SK-N-SH treated with all-trans-retinoic acid at 6 μM for 48 hours (cell line): ENCODE results near the gene LSM12.

Experiments
- ATAC-seq: fragments of 200-7000 bp; cut with Tn5 transposase; 3 replicates; pipeline ENCODE4 v1.9.1; 2020; ENCODE audit warnings: mild to moderate bottlenecking, moderate library complexity
- ARNTL ChIP-seq: fragments of 450-650 bp; formaldehyde crosslinking; IDR thresholded peaks from 2 replicates; pipeline ENCODE4 v1.5.0; 2020; ENCODE audit warnings: low read depth, mild to moderate bottlenecking, moderate library complexity, borderline replicate concordance
- BACH2 ChIP-seq: fragments of 250-450 bp; sonication (Bioruptor Pico); IDR thresholded peaks from 2 replicates; pipeline ENCODE4 v1.9.0; 2021; ENCODE audit warnings: mild to moderate bottlenecking, borderline replicate concordance
- CSDC2 ChIP-seq: fragments of 250-450 bp; sonication (Bioruptor Pico); IDR thresholded peaks from 2 replicates; pipeline ENCODE4 v1.5.0; 2020; ENCODE audit warnings: mild to moderate bottlenecking, moderate library complexity
- ESRRG ChIP-seq: fragments of 250-450 bp; sonication (Bioruptor Pico); IDR thresholded peaks from 2 replicates; pipeline ENCODE4 v1.6.1; 2021; ENCODE audit warnings: mild to moderate bottlenecking
- GLIS3 ChIP-seq: fragments of 250-450 bp; sonication (Bioruptor Pico); IDR thresholded peaks from 2 replicates; pipeline ENCODE4 v1.5.0; 2020; ENCODE audit warnings: mild to moderate bottlenecking, moderate library complexity
- OSR1 ChIP-seq: fragments of 250-450 bp; sonication (Bioruptor Pico); IDR thresholded peaks from 2 replicates; pipeline ENCODE4 v1.8.0; 2022; ENCODE audit warnings: moderate library complexity, mild to moderate bottlenecking, inconsistent platforms
- PATZ1 ChIP-seq: fragments of 250-450 bp; sonication (Bioruptor Pico); IDR thresholded peaks from 2 replicates; pipeline ENCODE4 v1.8.0; 2020; ENCODE audit warnings: mild to moderate bottlenecking, moderate library complexity, borderline replicate concordance
- PPARA ChIP-seq: fragments of 250-450 bp; sonication (Bioruptor Pico); IDR thresholded peaks from 2 replicates; pipeline ENCODE4 v1.5.0; 2020; ENCODE audit warnings: mild to moderate bottlenecking, borderline replicate concordance
- RARB ChIP-seq: fragments of 250-450 bp; sonication (Bioruptor Pico); IDR thresholded peaks from 2 replicates; pipeline ENCODE4 v1.8.0; 2021; ENCODE audit warnings: mild to moderate bottlenecking, moderate library complexity
- SNAI2 ChIP-seq: fragments of 250-450 bp; sonication (Bioruptor Pico); IDR thresholded peaks from 2 replicates; pipeline ENCODE4 v1.5.0; 2020; ENCODE audit warnings: mild to moderate bottlenecking, moderate library complexity
- TCF4 ChIP-seq: fragments of 250-450 bp; sonication (Bioruptor Pico); IDR thresholded peaks from 2 replicates; pipeline ENCODE4 v1.8.0; 2021; ENCODE audit warnings: mild to moderate bottlenecking, moderate library complexity, borderline replicate concordance
- TOX ChIP-seq: fragments of 250-450 bp; sonication (Bioruptor Pico); IDR thresholded peaks from 2 replicates; pipeline ENCODE4 v1.8.0; 2021; ENCODE audit warnings: mild to moderate bottlenecking, moderate library complexity, borderline replicate concordance
- ZC3H10 ChIP-seq: fragments of 250-450 bp; sonication (Bioruptor Pico); IDR thresholded peaks from 2 replicates; pipeline ENCODE4 v1.5.1; 2021; ENCODE audit warnings: mild to moderate bottlenecking, moderate library complexity
- ZFP3 ChIP-seq: fragments of 250-450 bp; sonication (Bioruptor Pico); IDR thresholded peaks from 2 replicates; pipeline ENCODE4 v1.5.0; 2020; ENCODE audit warnings: mild to moderate bottlenecking, moderate library complexity
- ZFP30 ChIP-seq: fragments of 450-650 bp; formaldehyde crosslinking; IDR thresholded peaks from 2 replicates; pipeline ENCODE4 v1.5.0; 2022; ENCODE audit warnings: mild to moderate bottlenecking, moderate library complexity
- ZNF565 ChIP-seq: fragments of 450-650 bp; formaldehyde crosslinking; conservative IDR thresholded peaks from 2 replicates; pipeline ENCODE4 v1.5.0; 2020; ENCODE audit warnings: low read depth, mild to moderate bottlenecking, moderate library complexity
- ZNF70 ChIP-seq: fragments of 450-650 bp; formaldehyde crosslinking; IDR thresholded peaks from 2 replicates; pipeline ENCODE4 v1.5.0; 2020; ENCODE audit warnings: mild to moderate bottlenecking, moderate library complexity
- ZNF8 ChIP-seq: fragments of 450-650 bp; formaldehyde crosslinking; IDR thresholded peaks from 2 replicates; pipeline ENCODE4 v1.5.0; 2020; ENCODE audit warnings: mild to moderate bottlenecking, moderate library complexity
- TF ChIP-seq, protein P1 (sequence below): fragments of 250-450 bp; sonication (Bioruptor Pico); IDR thresholded peaks from 2 replicates; pipeline ENCODE4 v1.5.1; 2020; ENCODE audit warnings: low read depth, mild to moderate bottlenecking, moderate library complexity
- TF ChIP-seq, protein P2 (sequence below): fragments of 250-450 bp; sonication (Bioruptor Pico); IDR thresholded peaks from 2 replicates; pipeline ENCODE4 v1.5.1; 2021; ENCODE audit warnings: mild to moderate bottlenecking, moderate library complexity
- TF ChIP-seq, protein P3 (sequence below): fragments of 250-450 bp; sonication (Bioruptor Pico); IDR thresholded peaks from 2 replicates; pipeline ENCODE4 v1.5.0; 2020; ENCODE audit warnings: mild to moderate bottlenecking, moderate library complexity

LSM12 gene

GRCh38 chr17:44087319-44087718, 20.8 kb upstream of the LSM12 start:
- ATAC-seq: no peak
- TF ChIP-seq RARB (CRISPR knock-in tag) (no peak), ZFP3 (CRISPR knock-in tag) (no peak), ZNF8 (no peak), GLIS3 (CRISPR knock-in tag) (no peak), PPARA (CRISPR knock-in tag) (no peak), ZFP30 (no peak), BACH2 (CRISPR knock-in tag) (no peak), ESRRG (no peak), PATZ1 (CRISPR knock-in tag) (no peak), ARNTL (CRISPR knock-in tag) (no peak), CSDC2 (no peak), ZNF565 (no peak), SNAI2 (CRISPR knock-in tag) (no peak), ZNF70 (CRISPR knock-in tag) (no peak), TCF4 (no peak), TOX (no peak), OSR1 (CRISPR knock-in tag) (no peak), ZC3H10 (CRISPR knock-in tag) (no peak)
- TF ChIP-seq, protein P1, sequence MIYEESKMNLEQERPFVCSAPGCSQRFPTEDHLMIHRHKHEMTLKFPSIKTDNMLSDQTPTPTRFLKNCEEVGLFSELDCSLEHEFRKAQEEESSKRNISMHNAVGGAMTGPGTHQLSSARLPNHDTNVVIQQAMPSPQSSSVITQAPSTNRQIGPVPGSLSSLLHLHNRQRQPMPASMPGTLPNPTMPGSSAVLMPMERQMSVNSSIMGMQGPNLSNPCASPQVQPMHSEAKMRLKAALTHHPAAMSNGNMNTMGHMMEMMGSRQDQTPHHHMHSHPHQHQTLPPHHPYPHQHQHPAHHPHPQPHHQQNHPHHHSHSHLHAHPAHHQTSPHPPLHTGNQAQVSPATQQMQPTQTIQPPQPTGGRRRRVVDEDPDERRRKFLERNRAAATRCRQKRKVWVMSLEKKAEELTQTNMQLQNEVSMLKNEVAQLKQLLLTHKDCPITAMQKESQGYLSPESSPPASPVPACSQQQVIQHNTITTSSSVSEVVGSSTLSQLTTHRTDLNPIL (CRISPR knock-in tag): no peak
- TF ChIP-seq, protein P2, sequence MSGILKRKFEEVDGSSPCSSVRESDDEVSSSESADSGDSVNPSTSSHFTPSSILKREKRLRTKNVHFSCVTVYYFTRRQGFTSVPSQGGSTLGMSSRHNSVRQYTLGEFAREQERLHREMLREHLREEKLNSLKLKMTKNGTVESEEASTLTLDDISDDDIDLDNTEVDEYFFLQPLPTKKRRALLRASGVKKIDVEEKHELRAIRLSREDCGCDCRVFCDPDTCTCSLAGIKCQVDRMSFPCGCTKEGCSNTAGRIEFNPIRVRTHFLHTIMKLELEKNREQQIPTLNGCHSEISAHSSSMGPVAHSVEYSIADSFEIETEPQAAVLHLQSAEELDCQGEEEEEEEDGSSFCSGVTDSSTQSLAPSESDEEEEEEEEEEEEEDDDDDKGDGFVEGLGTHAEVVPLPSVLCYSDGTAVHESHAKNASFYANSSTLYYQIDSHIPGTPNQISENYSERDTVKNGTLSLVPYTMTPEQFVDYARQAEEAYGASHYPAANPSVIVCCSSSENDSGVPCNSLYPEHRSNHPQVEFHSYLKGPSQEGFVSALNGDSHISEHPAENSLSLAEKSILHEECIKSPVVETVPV (CRISPR knock-in tag): no peak

DNA sequence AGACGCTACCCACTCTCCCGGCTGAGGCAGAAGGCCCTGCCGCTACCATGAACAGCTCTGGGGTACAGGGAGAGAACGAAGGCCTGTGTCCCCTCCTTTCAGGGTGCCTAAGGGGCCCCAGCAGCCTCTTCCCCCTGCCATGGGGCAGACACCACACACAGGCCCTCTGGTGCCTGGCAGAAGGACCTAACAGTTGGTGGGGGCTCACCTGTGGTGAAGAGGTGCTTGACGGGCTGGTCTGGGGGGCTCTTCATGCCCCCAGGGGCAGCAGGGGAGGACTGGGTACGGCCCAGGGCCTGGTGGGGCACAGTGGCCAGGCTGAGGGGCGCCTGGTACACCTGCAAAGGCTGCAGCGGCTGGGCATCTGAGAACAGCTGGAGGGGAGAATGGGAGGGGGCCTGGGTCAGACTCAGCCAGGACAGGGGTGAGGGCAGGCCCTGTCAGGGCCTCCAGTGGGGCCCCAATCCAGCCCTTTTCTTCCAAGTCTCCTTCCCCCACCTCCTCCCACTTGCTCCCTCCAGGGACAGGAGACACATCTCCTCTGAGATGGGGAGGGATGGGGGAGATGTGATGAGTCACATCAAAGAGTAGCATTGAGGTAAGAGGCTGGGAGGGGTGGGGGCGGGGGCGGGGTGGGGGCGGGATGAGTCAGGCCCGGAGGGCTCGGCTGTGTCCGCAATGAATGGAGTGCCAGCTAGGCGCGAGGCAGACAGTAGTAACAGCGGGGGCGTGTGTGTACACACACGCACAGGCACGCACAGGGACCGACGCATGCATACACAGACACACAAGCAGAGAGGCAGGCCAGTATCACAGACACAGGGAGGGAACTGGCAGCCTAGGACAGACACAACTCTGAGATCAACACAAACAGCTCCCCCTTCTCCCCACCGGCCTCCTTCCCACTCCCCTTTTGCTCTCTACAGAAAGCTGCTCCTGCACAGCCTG, 20.2 kb upstream of the LSM12 start:
- ATAC-seq: peak; percentile 80
- TF ChIP-seq GLIS3 (CRISPR knock-in tag) (no peak), RARB (CRISPR knock-in tag) (no peak), ZNF70 (CRISPR knock-in tag) (no peak), ZNF565 (no peak), ARNTL (CRISPR knock-in tag) (no peak), SNAI2 (CRISPR knock-in tag) (no peak), ESRRG (no peak), ZC3H10 (CRISPR knock-in tag) (no peak)
- TF ChIP-seq, protein P1 (CRISPR knock-in tag): no peak
- TF ChIP-seq, protein P2 (CRISPR knock-in tag): no peak
- TF ChIP-seq, protein P3, sequence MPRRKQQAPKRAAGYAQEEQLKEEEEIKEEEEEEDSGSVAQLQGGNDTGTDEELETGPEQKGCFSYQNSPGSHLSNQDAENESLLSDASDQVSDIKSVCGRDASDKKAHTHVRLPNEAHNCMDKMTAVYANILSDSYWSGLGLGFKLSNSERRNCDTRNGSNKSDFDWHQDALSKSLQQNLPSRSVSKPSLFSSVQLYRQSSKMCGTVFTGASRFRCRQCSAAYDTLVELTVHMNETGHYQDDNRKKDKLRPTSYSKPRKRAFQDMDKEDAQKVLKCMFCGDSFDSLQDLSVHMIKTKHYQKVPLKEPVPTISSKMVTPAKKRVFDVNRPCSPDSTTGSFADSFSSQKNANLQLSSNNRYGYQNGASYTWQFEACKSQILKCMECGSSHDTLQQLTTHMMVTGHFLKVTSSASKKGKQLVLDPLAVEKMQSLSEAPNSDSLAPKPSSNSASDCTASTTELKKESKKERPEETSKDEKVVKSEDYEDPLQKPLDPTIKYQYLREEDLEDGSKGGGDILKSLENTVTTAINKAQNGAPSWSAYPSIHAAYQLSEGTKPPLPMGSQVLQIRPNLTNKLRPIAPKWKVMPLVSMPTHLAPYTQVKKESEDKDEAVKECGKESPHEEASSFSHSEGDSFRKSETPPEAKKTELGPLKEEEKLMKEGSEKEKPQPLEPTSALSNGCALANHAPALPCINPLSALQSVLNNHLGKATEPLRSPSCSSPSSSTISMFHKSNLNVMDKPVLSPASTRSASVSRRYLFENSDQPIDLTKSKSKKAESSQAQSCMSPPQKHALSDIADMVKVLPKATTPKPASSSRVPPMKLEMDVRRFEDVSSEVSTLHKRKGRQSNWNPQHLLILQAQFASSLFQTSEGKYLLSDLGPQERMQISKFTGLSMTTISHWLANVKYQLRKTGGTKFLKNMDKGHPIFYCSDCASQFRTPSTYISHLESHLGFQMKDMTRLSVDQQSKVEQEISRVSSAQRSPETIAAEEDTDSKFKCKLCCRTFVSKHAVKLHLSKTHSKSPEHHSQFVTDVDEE (CRISPR knock-in tag): no peak
